ENCODE results near the gene ABCC8.

Gene ABCC8

GRCh38 chr11:17476317-17477083 lies at the start of gene ABCC8:
Gene ABCC8, minus strand, starts transcription at chr11:17476845. Its CDS starts 69 bp downstream, at chr11:17476776.
- no peak for DNase-seq

- DNase-seq: no peak
Measured at GRCh38 chr11:17526326-17526725, 49.7 kb upstream of the ABCC8 start.

DNA sequence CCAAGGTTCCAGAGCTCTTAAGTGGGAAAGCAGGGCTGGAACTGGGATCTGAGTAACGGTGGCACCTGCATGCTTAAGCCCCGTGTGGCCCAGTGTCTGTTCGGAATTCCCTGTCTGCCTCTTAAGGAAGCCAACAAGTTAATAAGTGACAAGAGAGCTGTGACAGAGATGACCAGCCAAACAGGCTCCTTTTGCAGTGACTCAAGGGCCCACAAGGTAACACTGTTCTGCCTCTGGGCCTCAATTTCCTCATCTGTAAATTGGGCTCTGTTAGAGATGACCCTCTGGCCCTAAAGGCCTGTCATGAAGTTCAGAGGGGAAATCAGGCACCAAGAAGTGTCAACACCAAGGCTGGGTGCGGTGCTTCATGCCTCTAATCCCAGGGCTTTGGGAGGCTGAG lies 48.9 kb upstream of the ABCC8 start:
- no peak for DNase-seq

GRCh38 chr11:17524221-17524620 lies 47.6 kb upstream of the ABCC8 start:
- no peak for DNase-seq

DNA sequence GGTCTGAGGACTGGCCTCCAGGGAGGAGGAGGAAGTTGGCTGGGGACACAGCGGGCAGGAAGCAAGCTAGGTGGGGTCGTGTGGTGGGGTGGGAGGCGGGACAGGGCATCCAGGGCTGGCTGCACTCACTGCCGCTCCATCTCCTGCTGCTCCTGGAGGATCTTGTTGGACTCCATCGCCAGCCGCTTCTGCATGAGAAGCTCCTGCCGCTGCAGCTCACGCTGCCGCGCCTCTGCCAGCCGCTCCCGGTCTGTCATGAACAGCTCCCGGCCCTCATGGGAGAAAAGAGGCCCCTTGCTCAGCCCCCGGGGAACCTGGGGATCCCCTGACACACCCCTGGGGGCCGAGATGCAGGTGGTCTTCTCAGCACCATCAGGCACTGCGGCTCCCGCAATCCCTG lies 46.0 kb upstream of the ABCC8 start:
- no peak for DNase-seq

GRCh38 chr11:17521106-17521900 lies 44.7 kb upstream of the ABCC8 start:
- no peak for DNase-seq

DNA sequence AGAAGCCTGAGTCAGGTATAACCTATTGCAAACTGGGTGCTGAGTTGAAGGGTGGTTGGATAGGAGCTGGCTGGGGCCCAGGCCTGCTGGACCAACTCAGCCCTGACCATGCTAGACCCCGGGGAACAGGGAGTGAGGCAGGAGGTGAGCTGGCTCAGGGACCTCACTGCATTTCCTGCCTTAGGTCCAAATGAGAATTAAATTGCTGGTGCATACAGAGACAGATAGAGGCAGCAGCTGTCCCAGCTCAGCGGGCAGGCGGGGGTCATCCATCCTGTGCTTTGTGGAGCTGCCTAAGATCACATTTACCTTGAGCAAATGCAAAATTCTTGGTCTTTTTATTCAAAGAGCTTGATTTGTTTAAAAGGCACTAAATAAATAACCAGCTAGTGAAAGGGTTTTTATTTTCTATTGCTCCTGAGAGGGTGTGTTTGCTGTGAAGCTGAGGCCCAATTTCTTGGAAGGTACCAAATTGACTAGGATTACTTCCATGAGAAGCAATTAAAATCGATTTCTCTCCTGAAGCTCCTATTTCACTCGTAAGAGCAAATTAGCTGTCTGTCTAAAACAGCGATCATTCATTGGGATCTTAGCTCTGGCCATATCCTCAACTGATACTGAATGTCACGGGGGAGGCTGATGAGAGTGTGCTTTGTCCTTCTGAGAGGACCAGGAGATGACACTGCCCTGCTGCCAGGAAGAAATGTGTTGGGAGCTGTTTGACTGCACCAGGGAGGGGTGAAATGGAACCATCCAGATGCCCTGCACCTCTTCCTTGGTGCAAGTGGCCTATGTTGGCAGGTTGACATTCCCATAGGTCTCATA lies 42.6 kb upstream of the ABCC8 start:
- no peak for DNase-seq

DNA sequence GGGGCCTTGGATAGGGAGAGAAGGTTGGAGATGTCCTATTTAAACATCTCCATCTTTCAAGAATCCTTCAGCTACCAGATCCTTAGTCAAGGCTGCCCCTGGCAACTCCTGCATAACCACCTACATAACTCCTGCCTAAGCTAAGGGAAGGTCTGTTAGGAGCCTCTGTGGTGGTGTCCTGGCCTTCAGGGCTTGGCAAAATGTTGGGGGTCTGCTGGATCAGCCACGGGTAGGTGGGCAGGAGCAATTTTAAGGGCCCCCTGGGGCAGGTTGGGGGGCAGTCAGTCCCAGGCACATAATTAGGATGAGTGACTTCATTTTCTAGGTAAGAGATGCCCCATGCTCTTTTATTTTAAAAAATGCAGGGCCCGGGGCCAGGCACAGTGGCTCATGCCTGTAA lies 41.7 kb upstream of the ABCC8 start:
- no peak for DNase-seq

DNA sequence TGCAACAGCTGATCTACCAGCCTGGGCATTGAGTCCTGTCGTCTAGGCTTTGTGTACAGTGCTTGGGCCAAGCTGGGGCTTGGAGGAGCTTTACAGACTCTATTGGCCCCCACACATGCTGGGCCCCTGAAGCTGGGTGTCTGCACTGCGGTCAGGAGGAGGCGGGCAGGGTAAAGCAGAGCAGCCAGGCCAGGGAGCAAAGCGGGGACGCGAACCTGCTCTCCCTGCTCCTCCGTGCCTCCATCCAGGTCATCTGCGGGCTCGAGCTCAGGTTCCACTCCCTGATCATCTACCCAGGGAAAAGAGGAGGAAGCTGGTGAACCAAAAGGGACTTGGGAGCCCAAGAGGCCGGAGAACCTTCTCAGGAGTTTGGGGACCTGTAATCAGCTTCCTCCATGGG lies 40.5 kb upstream of the ABCC8 start:
- no peak for DNase-seq

DNA sequence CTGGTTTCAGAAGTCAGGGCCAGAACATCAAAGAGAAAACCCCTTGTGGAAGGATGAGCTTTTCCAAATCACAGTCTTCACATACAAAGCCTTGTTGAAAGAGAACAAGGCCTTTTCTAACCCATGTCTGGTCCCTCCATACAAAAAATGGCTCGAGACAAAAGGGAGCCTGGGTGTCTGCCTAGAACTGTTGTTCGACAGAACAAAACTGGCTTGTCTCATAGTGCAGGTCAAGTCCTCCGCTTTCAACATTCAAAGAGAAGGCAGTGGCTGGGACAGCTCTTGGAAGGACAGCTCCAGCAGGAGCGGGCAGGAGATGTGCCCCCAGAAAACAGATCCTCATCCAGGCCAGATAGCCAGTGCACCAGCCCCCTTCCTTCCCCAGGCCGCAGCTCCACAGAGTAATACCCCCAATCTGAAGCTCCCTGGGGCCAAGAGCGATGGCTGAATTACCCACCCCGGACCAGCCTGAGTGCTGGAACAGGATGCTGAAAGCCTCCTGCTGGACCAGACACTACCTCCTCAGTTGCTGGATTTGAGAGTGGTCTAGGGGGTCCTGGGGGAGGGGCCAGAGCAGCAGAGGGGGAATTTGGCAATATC lies 40.0 kb upstream of the ABCC8 start:
- DNase-seq: no peak

DNA sequence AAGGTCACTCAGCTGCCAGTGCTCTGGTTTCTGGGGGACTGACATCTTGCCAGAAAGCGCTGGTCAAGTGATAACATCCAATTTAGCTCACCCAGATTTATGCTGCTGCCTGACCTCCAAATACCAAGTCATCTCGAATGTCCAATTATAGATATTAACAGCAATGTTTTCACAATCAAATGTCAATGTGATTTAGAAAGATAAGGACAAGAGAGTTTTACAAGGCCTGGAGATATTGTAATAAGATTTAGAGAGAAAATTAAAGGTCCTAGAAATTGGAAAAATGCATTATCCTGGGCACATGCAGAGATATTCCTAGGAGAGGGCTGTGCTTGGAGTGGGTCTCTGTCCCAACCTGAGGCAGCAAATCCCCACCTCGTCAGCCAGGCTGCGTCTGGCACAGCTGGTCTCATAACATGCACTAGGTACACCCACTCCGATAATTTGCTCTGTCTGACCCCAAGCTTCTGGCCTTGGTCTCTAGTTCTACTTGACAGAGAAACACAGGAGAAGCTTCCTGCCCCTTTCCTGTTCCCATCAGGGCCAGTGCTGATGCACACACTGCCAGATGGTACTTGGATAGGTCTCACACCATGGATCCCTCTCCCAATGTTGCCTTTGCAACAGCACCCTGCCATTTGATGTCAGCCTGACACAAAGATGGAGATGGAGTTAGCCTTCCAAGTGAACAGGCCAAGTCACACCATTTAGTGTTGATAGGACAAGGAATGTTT lies 39.0 kb upstream of the ABCC8 start:
- no peak for DNase-seq

GRCh38 chr11:17514476-17514875 lies 37.8 kb upstream of the ABCC8 start:
- DNase-seq: no peak

DNA sequence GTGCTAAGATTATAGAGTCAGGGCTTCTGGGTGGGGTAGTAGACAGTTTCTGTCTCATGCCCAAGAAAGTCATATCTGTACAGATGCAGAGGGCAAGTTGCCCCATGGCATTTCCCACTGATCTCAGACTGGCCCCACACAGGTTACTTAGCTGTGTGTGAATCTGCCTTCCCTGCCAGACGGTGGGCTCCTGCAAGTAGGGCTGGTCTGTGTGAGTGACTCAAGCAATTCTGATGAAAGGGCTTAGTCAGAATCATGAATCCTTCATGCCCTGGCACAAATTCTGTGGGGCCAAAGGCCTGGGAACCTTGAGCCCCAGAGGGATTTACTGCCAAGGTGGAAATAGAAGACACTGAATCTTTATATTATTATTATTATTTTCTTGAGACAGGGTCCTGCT lies 37.2 kb upstream of the ABCC8 start:
- DNase-seq: no peak

DNA sequence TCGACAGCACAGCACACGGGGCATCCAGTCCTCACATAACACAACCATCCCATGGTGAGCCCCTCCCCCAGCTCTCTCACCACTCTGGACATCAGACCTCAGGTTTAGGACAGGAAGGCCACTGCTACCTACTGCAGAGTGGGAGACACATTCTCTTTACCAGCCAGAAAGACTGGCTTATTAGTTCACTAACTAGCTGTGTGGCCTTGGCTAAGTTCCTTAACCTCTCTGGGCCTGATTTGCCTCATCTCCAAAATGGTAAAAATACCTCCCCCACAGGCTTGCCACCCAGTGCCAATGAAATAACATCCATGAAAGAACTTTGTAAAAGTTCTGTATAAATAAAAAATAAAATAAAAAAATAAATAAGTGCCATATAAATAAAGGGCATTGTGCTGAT lies 35.5 kb upstream of the ABCC8 start:
- no peak for DNase-seq

DNA sequence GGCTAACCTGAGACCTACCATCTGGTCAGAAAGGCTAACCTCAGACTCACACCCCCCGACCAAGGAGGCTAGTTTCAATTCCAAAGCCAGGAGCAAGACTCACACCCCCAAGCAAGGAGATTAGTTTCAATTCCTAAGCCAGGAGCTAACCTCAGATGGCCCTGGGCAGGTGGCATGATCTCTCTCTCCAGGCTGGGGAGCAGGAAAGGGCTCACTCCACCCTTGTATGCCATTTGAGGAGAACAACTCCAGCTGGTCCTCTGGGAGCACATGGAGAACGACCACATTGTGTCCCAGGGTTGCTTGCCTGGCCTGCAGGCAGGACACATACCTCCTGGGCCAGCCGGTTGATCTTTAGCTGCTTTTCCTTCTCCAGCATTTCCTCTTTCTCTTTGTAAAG lies 34.9 kb upstream of the ABCC8 start:
- no peak for DNase-seq

DNA sequence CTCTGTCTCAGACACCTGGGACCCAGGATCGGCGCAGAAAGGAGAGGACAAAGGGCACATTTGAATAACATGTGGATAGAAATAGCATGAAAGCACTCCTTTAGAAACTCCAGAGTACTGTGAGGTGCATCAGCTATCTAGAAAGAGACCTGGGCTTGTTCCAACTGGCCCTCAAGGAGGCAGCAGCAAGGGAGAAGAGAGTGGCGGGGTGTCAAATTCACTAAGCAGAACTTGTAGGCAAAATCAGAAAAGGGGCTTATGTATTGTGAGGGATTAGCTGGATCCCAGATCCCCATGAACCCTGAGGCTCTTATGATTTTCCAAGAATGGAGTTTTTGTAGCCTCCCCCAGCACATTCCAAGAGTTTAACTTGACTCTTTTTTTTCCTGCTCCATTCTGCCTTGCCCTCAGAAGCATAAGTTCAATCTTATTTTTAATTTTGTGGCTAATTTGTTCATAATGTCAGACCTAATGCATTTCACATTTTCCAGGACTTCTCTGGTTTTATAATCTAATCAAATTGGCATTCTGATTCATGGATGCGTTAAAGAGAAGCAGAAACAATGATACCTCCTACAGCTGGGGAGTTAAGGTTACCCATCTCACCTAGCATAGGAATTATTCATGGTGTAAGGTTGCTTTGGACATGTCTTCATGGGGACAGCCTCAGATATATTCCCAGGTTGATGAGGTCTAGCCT lies 34.0 kb upstream of the ABCC8 start:
- no peak for DNase-seq

GRCh38 chr11:17508791-17509190 lies 32.1 kb upstream of the ABCC8 start:
- no peak for DNase-seq

GRCh38 chr11:17508306-17508705 lies 31.7 kb upstream of the ABCC8 start:
- DNase-seq: no peak

- DNase-seq: no peak
Measured at GRCh38 chr11:17507773-17508172, 31.1 kb upstream of the ABCC8 start.

DNA sequence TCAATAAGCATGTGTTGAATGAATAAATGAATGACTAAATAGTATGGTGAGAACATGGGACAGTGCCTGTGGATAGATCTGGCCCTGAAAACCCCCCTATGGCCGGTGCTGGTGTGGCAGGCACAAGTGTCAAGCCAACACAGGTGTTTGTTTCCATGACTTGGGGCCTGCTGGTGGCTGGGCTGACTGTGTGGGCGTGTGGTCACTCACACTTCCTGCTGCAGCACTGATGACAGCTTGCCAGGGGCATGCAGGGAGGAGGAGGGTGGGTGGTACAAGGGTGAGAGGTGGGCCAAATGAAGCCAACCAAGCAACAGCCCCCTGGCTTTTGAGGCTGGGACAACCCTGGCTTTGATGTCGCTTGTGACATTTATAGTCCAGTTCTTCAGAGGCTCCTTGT lies 30.3 kb upstream of the ABCC8 start:
- DNase-seq: no peak

DNA sequence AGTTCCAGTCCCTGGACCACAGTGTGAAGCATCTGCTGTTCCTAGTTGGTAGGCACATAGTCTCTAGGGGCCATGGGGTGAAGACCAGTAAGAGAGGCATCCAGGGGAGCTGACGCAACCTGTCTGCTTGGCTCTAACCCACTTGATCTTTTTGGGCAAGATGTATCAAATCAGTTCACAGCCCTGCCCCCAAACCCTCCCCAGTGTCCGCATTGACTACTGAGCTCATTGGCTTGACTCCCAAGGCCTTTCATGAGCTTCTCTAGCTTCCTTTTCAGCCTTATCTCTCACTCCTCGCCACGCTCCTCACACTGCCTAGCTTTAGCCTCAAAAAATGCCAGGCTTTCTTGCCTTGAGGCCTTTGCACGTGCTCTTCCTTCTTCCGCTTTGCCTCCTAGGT lies 29.7 kb upstream of the ABCC8 start:
- DNase-seq: no peak

GRCh38 chr11:17505146-17505545 lies 28.5 kb upstream of the ABCC8 start:
- DNase-seq: no peak

Data from CD4-positive, alpha-beta T cell treated with Interleukin-21 for 1 hour (primary cell).